ENCODE data around the gene CDH23. TPM values are rescaled to one million over a fixed set of nuclear protein-coding genes. Genes with fewer than 3 reads are reported as not detected.

The CDH23 gene
- polyA plus RNA-seq, 4 donors = 0.75 to 2.0 (median 1.3) TPM

- no peak for DNase-seq (ENCODE audit: low read depth in 4 of 4, low spot score in 2 of 4)
These were observed 112.7 kb downstream of the CDH23 start for GRCh38 chr10:71509444-71509843.

GRCh38 chr10:71511206-71511605 is 114.5 kb downstream of the CDH23 start:
- DNase-seq (ENCODE audit: low read depth in 4 of 4, low spot score in 2 of 4) = no peak

GRCh38 chr10:71512312-71512711 is 115.6 kb downstream of the CDH23 start:
- no peak for DNase-seq (ENCODE audit: low read depth in 4 of 4, low spot score in 2 of 4)

GRCh38 chr10:71512761-71513539 is 116.2 kb downstream of the CDH23 start:
- DNase-seq (ENCODE audit: low read depth in 4 of 4, low spot score in 2 of 4) = no peak

- DNase-seq (ENCODE audit: low read depth in 4 of 4, low spot score in 2 of 4) = no peak
These were observed 116.8 kb downstream of the CDH23 start for GRCh38 chr10:71513540-71513853.

GRCh38 chr10:71513936-71514335 is 117.2 kb downstream of the CDH23 start:
- no peak for DNase-seq (ENCODE audit: low read depth in 4 of 4, low spot score in 2 of 4)

GRCh38 chr10:71515531-71516172 is 118.9 kb downstream of the CDH23 start:
- DNase-seq (ENCODE audit: low read depth in 4 of 4, low spot score in 2 of 4) = no peak

GRCh38 chr10:71516890-71517289 is 120.2 kb downstream of the CDH23 start:
- DNase-seq (ENCODE audit: low read depth in 4 of 4, low spot score in 2 of 4) = no peak

- no peak for DNase-seq (ENCODE audit: low read depth in 4 of 4, low spot score in 2 of 4)
These were observed 120.8 kb downstream of the CDH23 start for GRCh38 chr10:71517298-71518169.

- DNase-seq (ENCODE audit: low read depth in 4 of 4, low spot score in 2 of 4) = no peak
These were observed 123.3 kb downstream of the CDH23 start for GRCh38 chr10:71520042-71520441.

- DNase-seq (ENCODE audit: low read depth in 4 of 4, low spot score in 2 of 4) = no peak
These were observed 125.1 kb downstream of the CDH23 start for GRCh38 chr10:71521504-71522441.

GRCh38 chr10:71522442-71523144 is 125.9 kb downstream of the CDH23 start:
- DNase-seq (ENCODE audit: low read depth in 4 of 4, low spot score in 2 of 4) = no peak

GRCh38 chr10:71523756-71524155 is 127.0 kb downstream of the CDH23 start:
- DNase-seq (ENCODE audit: low read depth in 4 of 4, low spot score in 2 of 4) = no peak

- no peak for DNase-seq (ENCODE audit: low read depth in 4 of 4, low spot score in 2 of 4)
These were observed 128.4 kb downstream of the CDH23 start for GRCh38 chr10:71525092-71525491.

GRCh38 chr10:71525721-71526120 is 129.0 kb downstream of the CDH23 start:
- DNase-seq (ENCODE audit: low read depth in 4 of 4, low spot score in 2 of 4) = no peak

- no peak for DNase-seq (ENCODE audit: low read depth in 4 of 4, low spot score in 2 of 4)
These were observed 129.9 kb downstream of the CDH23 start for GRCh38 chr10:71526653-71527052.

- DNase-seq (ENCODE audit: low read depth in 4 of 4, low spot score in 2 of 4) = peak; percentile 39 to 75 (median 58)
These were observed 130.4 kb downstream of the CDH23 start for GRCh38 chr10:71527135-71527534.

- no peak for DNase-seq (ENCODE audit: low read depth in 4 of 4, low spot score in 2 of 4)
These were observed 131.9 kb downstream of the CDH23 start for GRCh38 chr10:71528371-71529206.
